GM23338 (cell line): ENCODE results near the gene CNTNAP2. TPM values are rescaled to one million over a fixed set of nuclear protein-coding genes. Genes with fewer than 3 reads are reported as not detected.

Experiments used
- ATAC-seq: fragments of 200-7000 bp; cut with Tn5 transposase; 3 replicates; pipeline ENCODE4 v1.9.1; 2020
- DNase-seq: peaks from one replicate; pipeline ENCODE4 v3.0.0-alpha.2; 2015; ENCODE audit warnings: low spot score
- H2AFZ ChIP-seq: fragments of 200-600 bp; sonication (generic); 2 replicates; pipeline ENCODE4 v1.8.0; 2016; ENCODE audit warnings: antibody characterized with exemption, mild to moderate bottlenecking, moderate library complexity
- H3F3A ChIP-seq: fragments of 200-600 bp; sonication (generic); replicated peaks from 2 replicates; pipeline ENCODE4 v1.8.0; 2017; ENCODE audit warnings: antibody characterized with exemption, mixed run types, low read depth
- H3K27ac ChIP-seq: fragments of 200-600 bp; sonication (generic); 2 replicates; pipeline ENCODE4 v1.6.1; 2016; ENCODE audit warnings: low read depth
- H3K27me3 ChIP-seq: fragments of 200-600 bp; sonication (generic); 2 replicates; pipeline ENCODE4 v1.8.0; 2016; ENCODE audit warnings: mild to moderate bottlenecking, mixed run types, moderate library complexity; ENCODE audit not compliant: insufficient read depth
- H3K36me3 ChIP-seq: fragments of 200-600 bp; sonication (generic); 2 replicates; pipeline ENCODE4 v1.8.0; 2016; ENCODE audit warnings: mild to moderate bottlenecking; ENCODE audit not compliant: insufficient read depth
- H3K4me1 ChIP-seq: fragments of 200-600 bp; sonication (generic); 2 replicates; pipeline ENCODE4 v1.8.0; 2016; ENCODE audit warnings: mild to moderate bottlenecking, moderate library complexity; ENCODE audit not compliant: insufficient read depth
- H3K4me2 ChIP-seq: fragments of 200-600 bp; sonication (generic); 2 replicates; pipeline ENCODE4 v1.7.1; 2017; ENCODE audit warnings: mixed run types
- H3K4me3 ChIP-seq: fragments of 200-600 bp; sonication (generic); 2 replicates; pipeline ENCODE4 v1.6.1; 2016; ENCODE audit warnings: mixed run types
- H3K79me2 ChIP-seq: fragments of 200-600 bp; sonication (generic); replicated peaks from 2 replicates; pipeline ENCODE4 v1.8.0; 2017; ENCODE audit warnings: mild to moderate bottlenecking; ENCODE audit not compliant: insufficient read depth
- H3K9me2 ChIP-seq: fragments of 200-600 bp; sonication (generic); 2 replicates; pipeline ENCODE4 v1.8.0; 2017; ENCODE audit not compliant: insufficient read depth
- H4K20me1 ChIP-seq: fragments of 200-600 bp; sonication (generic); replicated peaks from 2 replicates; pipeline ENCODE4 v1.8.0; 2017; ENCODE audit warnings: mild to moderate bottlenecking; ENCODE audit not compliant: insufficient read depth
- H3K27ac Mint-ChIP-seq: 2 replicates; pipeline ENCODE4 v1.8.0; 2020; ENCODE audit warnings: inconsistent platforms, mild to moderate bottlenecking, moderate library complexity, mixed read lengths
- H3K27me3 Mint-ChIP-seq: 3 replicates; pipeline ENCODE4 v1.8.0; 2022; ENCODE audit warnings: low read depth, mild to moderate bottlenecking, moderate library complexity, mixed read lengths, inconsistent platforms; ENCODE audit not compliant: insufficient read depth, poor library complexity
- H3K36me3 Mint-ChIP-seq: 3 replicates; pipeline ENCODE4 v1.8.0; 2021; ENCODE audit warnings: low read depth, mild to moderate bottlenecking, inconsistent platforms, moderate library complexity, mixed read lengths
- H3K4me1 Mint-ChIP-seq: 3 replicates; pipeline ENCODE4 v1.8.0; 2020; ENCODE audit warnings: mild to moderate bottlenecking, inconsistent platforms, mixed read lengths
- H3K4me3 Mint-ChIP-seq: 3 replicates; pipeline ENCODE4 v1.8.0; 2021; ENCODE audit warnings: moderate library complexity, mild to moderate bottlenecking, inconsistent platforms, mixed read lengths
- H3K9me3 Mint-ChIP-seq: 3 replicates; pipeline ENCODE4 v1.8.0; 2020; ENCODE audit warnings: moderate library complexity, mild to moderate bottlenecking, inconsistent platforms, mixed read lengths
- CREB1 ChIP-seq: fragments of 250-450 bp; sonication (Bioruptor Pico); IDR thresholded peaks from 2 replicates; pipeline ENCODE4 v1.5.0; 2020; ENCODE audit warnings: low read depth, mild to moderate bottlenecking, moderate library complexity
- CTCF ChIP-seq, 2 experiments: fragments of 200-600 bp in 1 of 2; sonication (generic) in 1 of 2; conservative IDR thresholded peaks; 2 replicates each; pipeline versions ENCODE4 v1.5.1 to v1.6.1; 2016 to 2017; ENCODE audit warnings: antibody characterized with exemption in 2 of 2, low read depth in 2 of 2, mild to moderate bottlenecking in 2 of 2, moderate library complexity in 1 of 2
- EZH2 ChIP-seq: fragments of 200-600 bp; sonication (generic); IDR thresholded peaks from one replicate; pipeline ENCODE4 v1.8.0; 2017; ENCODE audit warnings: antibody characterized with exemption, mild to moderate bottlenecking, low read depth; ENCODE audit not compliant: unreplicated experiment
- EZH2phosphoT487 ChIP-seq: fragments of 200-600 bp; sonication (generic); IDR thresholded peaks from one replicate; pipeline ENCODE4 v1.8.1; 2018; ENCODE audit warnings: antibody characterized with exemption; ENCODE audit not compliant: unreplicated experiment
- JUNB ChIP-seq: IDR thresholded peaks from one replicate; pipeline ENCODE4 v1.6.1; 2016; ENCODE audit warnings: antibody characterized with exemption; ENCODE audit not compliant: unreplicated experiment
- NANOG ChIP-seq: IDR thresholded peaks from 2 replicates; pipeline ENCODE4 v1.6.1; 2016; ENCODE audit warnings: antibody characterized with exemption, borderline replicate concordance
- POLR2AphosphoS5 ChIP-seq: IDR thresholded peaks from 2 replicates; pipeline ENCODE4 v1.6.1; 2016; ENCODE audit warnings: antibody characterized with exemption, low read depth
- REST ChIP-seq: IDR thresholded peaks from one replicate; pipeline ENCODE4 v1.6.1; 2018; ENCODE audit warnings: antibody characterized with exemption; ENCODE audit not compliant: unreplicated experiment
- STAT1 ChIP-seq: IDR thresholded peaks from one replicate; pipeline ENCODE4 v1.6.1; 2016; ENCODE audit warnings: antibody characterized with exemption; ENCODE audit not compliant: unreplicated experiment
- ZNF114 ChIP-seq: fragments of 250-450 bp; sonication (Bioruptor Pico); IDR thresholded peaks from 2 replicates; pipeline ENCODE4 v1.5.0; 2020; ENCODE audit warnings: mild to moderate bottlenecking, moderate library complexity
- ZNF331 ChIP-seq: fragments of 250-450 bp; sonication (Bioruptor Pico); IDR thresholded peaks from 2 replicates; pipeline ENCODE4 v1.5.0; 2020; ENCODE audit warnings: low read depth, mild to moderate bottlenecking, moderate library complexity
- ZNF462 ChIP-seq: fragments of 250-450 bp; sonication (Bioruptor Pico); IDR thresholded peaks from 2 replicates; pipeline ENCODE4 v1.5.0; 2020; ENCODE audit warnings: mild to moderate bottlenecking, moderate library complexity
- polyA plus RNA-seq: library from polyadenylated mRNA; unstranded; fragments of >200 nt; fragmentation: Nextera tagmentation; extraction: Ambion mirVana; gene quantifications from 2 replicates; pipeline ENCODE4 v1.2.1, GENCODE V29; 2016
- total RNA-seq: library from RNA; depleted of rRNA; stranded (reverse); fragments of >200 nt; shearing (Covaris generic); gene quantifications from 2 replicates; pipeline ENCODE4 v1.2.3, GENCODE V29; 2014
- TF ChIP-seq, protein P1 (sequence below): IDR thresholded peaks from 2 replicates; pipeline ENCODE4 v1.6.1; 2016; ENCODE audit warnings: antibody characterized with exemption

The CNTNAP2 gene
- total and polyA plus RNA-seq, 2 experiments from 2014 or later = 38.2 to 61.3 TPM

DNA sequence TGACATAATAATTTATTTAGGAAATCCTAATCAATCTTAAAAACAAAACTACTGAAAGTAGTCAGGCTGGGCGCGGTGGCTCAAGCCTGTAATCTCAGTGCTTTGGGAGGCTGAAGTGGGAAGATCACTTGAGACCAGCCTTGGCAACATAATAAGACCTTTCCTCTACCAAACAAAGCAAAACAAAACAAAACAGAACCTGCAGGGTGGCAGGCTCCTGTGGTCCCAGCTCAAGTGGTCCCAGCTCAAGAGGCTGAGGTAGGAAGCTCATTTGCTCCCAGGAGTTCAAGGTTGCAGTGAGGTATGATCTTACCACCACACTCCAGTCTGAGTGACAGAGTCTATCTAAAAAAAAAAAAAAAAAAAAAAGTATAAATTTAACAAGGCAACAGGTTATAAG lies 748.0 kb downstream of the CNTNAP2 start:
- Histone ChIP-seq H3K4me3 (no peak overlapping the region), H3K27me3 (no peaks in the 10 kb centered on the region), H3K9me2 (no peaks in the 10 kb centered on the region), H3K4me2 (no peak overlapping the region), H3K79me2 (no peaks in the 10 kb centered on the region), H3K4me1 (0 out of 2 replicates have a peak, but pooled peaks cover 4% of the 10 kb centered on the region), H3F3A (no peaks in the 10 kb centered on the region), H4K20me1 (no peaks in the 10 kb centered on the region), H2AFZ (no peak overlapping the region), H3K36me3 (no peaks in the 10 kb centered on the region), H3K27ac (no peak overlapping the region)
- TF ChIP-seq JUNB (no peak), ZNF462 (no peak), EZH2 (no peak), STAT1 (no peak), CREB1 (no peak), NANOG (no peak), POLR2AphosphoS5 (no peak), ZNF114 (CRISPR knock-in tag) (no peak), ZNF331 (CRISPR knock-in tag) (no peak), EZH2phosphoT487 (no peak), REST (no peak), CTCF (conservative IDR thresholded peaks at IDR 0.05; ENCODE audit: low read depth in 2 of 2) (no peak)
- TF ChIP-seq, protein P1, sequence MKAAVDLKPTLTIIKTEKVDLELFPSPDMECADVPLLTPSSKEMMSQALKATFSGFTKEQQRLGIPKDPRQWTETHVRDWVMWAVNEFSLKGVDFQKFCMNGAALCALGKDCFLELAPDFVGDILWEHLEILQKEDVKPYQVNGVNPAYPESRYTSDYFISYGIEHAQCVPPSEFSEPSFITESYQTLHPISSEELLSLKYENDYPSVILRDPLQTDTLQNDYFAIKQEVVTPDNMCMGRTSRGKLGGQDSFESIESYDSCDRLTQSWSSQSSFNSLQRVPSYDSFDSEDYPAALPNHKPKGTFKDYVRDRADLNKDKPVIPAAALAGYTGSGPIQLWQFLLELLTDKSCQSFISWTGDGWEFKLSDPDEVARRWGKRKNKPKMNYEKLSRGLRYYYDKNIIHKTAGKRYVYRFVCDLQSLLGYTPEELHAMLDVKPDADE = no peak
- Mint-ChIP-seq H3K9me3 (peaks cover 15% of the 10 kb centered on the region), H3K4me3 (no peak overlapping the region), H3K27me3 (no peaks in the 10 kb centered on the region), H3K27ac (no peak overlapping the region), H3K4me1 (peaks cover 8% of the 10 kb centered on the region; the same call in 1 of the 3 replicates), H3K36me3 (no peaks in the 10 kb centered on the region)
- peak; percentile 33 for DNase-seq
- ATAC-seq = peak; percentile 95
